GM12801 (cell line): ENCODE data around the gene GCK.

Experiments used
- TF ChIP-seq, protein P1 (sequence below): IDR thresholded peaks from one replicate; pipeline ENCODE4 v1.5.1; 2011; ENCODE audit warnings: control low read depth; ENCODE audit not compliant: insufficient read length; ENCODE audit errors: extremely low read depth

The GCK gene

GRCh38 chr7:44111761-44112160 lies 77.5 kb downstream of the GCK start:
- TF ChIP-seq, protein P1, sequence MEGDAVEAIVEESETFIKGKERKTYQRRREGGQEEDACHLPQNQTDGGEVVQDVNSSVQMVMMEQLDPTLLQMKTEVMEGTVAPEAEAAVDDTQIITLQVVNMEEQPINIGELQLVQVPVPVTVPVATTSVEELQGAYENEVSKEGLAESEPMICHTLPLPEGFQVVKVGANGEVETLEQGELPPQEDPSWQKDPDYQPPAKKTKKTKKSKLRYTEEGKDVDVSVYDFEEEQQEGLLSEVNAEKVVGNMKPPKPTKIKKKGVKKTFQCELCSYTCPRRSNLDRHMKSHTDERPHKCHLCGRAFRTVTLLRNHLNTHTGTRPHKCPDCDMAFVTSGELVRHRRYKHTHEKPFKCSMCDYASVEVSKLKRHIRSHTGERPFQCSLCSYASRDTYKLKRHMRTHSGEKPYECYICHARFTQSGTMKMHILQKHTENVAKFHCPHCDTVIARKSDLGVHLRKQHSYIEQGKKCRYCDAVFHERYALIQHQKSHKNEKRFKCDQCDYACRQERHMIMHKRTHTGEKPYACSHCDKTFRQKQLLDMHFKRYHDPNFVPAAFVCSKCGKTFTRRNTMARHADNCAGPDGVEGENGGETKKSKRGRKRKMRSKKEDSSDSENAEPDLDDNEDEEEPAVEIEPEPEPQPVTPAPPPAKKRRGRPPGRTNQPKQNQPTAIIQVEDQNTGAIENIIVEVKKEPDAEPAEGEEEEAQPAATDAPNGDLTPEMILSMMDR = no peak

GRCh38 chr7:44110719-44111635 lies 78.3 kb downstream of the GCK start:
- TF ChIP-seq, protein P1 = no peak

DNA sequence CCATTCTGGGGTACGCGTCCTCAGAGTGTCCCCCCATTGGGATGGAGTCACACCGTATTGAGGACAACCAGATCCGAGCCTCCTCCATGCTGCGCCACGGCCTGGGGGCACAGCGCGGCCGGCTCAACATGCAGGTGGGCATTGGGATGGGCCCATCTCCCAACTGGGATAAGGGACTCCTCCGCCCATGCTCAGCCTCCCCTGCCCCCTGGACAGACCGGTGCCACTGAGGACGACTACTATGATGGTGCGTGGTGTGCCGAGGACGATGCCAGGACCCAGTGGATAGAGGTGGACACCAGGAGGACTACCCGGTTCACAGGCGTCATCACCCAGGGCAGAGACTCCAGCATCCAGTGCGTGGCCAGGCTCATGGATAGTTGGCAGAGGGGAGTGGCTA lies 79.2 kb downstream of the GCK start:
- TF ChIP-seq, protein P1 = no peak

GRCh38 chr7:44108768-44109750 lies 80.2 kb downstream of the GCK start:
- TF ChIP-seq, protein P1 = no peak

DNA sequence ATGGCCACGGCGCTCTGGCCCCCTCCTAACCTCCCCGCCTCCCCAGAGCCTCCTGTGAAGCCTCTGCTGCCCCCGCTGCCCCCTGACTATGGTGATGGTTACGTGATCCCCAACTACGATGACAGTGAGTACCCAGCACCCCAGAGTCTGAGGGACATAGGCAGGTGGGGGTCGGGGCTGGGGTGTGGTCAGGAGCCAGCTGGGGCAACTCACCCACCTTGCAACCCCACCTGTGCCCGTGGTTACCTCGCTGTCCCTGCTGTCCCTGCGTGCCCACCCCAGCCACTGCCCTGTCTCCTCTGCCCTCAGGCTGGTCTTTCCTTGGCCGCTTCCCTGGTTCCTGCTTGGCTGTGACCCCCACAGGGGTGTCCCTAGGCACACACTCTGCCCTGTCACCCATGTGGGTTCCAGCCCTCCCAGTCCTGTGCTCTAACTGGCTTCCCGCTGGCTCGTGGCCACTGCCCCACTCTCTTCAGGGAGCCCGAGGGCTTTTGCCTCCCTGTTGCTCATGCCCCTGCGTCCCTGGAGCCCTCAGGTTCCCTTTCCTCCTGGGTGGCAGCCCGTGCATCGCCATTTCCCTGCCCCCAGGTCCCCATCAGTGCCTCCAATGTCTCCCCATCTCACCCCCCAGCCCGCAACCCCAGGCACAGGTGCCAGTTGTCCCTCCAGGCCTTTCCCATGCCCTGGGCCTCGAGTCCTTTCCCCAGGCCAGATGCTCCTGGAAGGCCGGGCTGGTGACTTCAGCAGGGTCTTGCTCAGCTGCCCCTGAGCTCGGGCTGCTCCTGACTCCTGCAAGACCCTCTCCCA lies 81.1 kb downstream of the GCK start:
- TF ChIP-seq, protein P1 = no peak

DNA sequence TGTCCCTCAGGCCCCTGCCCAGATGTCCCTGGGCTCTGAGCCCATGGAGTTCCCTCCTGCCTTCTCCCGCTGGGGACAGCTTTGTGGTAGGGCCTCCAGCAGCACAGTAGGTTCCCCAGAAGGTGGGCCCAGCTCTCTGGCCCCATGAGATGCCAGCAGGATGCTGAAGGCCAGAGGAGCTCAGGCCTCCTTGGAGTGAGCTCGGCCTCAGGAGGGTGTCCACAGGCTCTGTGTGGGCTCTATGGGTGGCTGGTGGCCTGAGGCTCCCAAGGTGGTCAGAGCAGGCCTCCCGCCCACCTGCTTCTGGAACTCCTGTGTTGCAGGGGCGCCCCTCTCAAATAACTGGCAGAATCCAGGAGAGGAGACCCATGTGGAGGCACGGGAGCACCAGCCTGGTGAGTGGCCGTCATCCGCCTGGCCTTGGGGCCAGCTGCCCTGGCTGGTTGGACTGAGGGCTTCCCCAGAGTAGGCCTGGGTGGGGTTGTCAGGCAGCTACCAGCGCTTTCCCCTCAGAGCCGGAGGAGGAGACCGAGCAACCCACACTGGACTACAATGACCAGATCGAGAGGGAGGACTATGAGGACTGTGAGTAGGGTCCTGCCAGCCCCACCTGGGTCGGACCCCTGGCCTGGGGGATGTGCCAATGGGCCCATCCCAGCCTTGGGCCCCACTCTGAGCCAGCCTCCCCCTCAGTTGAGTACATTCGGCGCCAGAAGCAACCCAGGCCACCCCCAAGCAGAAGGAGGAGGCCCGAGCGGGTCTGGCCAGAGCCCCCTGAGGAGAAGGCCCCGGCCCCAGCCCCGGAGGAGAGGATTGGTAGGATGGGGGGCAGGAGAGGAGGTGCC lies 81.9 kb downstream of the GCK start:
- TF ChIP-seq, protein P1 = no peak
